K562 (cell line): ENCODE results near the gene SZT2. TPM values are rescaled to one million over a fixed set of nuclear protein-coding genes. Genes with fewer than 3 reads are reported as not detected.

ENCODE experiments used
- ATAC-seq: fragments of 200-7000 bp; cut with Tn5 transposase; 3 replicates; pipeline ENCODE4 v1.9.1; 2020; ENCODE audit warnings: moderate library complexity
- BruUV-seq: library from RNA; stranded (reverse); fragments of 400-500 nt; replicated peaks from 2 replicates; lab custom pipeline; 2021; lab: Mats Ljungman, UMichigan
- CTCF ChIA-PET: fragments of 300-600 bp; formaldehyde crosslinking; extraction: SDS; loops from one replicate; lab custom pipeline; 2021; ENCODE audit warnings: low intra/inter-chr PET ratio; lab: Yijun Ruan, JAX
- POLR2A ChIA-PET: fragments of 300-600, 350-650 bp; sonication (Branson Sonifier 250); formaldehyde crosslinking; extraction: SDS; loops from one replicate; lab custom pipeline; 2021; ENCODE audit warnings: antibody characterized with exemption, inconsistent platforms; lab: Yijun Ruan, JAX
- DNase-seq, 4 experiments: peaks; one replicate each; pipeline versions ENCODE4 v3.0.0 to v3.0.0-alpha.2; 2011 to 2018; ENCODE audit warnings: low spot score in 3 of 4, mixed read lengths in 3 of 4; ENCODE audit errors: extremely low read depth in 1 of 4
- FAIRE-seq: peaks from 2 replicates; lab custom pipeline; 2011; peaks lifted over from hg19 to GRCh38; lab: Jason Lieb, UNC
- H2AFZ ChIP-seq: 2 replicates; pipeline ENCODE4 v1.6.0; 2011; ENCODE audit warnings: low read depth, low read length, control low read depth, inconsistent platforms
- H3K27ac ChIP-seq: fragments of 200-600 bp; 3 replicates; pipeline ENCODE4 v1.8.0; 2011; ENCODE audit warnings: low read depth, mild to moderate bottlenecking, control low read depth, inconsistent platforms, low read length, moderate library complexity, mixed read lengths; ENCODE audit errors: extremely low read depth
- H3K27me3 ChIP-seq, 2 experiments: fragments of 300-600 bp in 1 of 2; 2 replicates in 1 of 2; 3 replicates in 1 of 2; pipeline versions ENCODE4 v1.6.0 to v1.8.0; 2011; ENCODE audit warnings: inconsistent platforms in 2 of 2, low read length in 2 of 2, mild to moderate bottlenecking in 1 of 2, mixed read lengths in 1 of 2, moderate library complexity in 1 of 2; ENCODE audit not compliant: control insufficient read depth in 2 of 2, insufficient read depth in 2 of 2
- H3K36me3 ChIP-seq: fragments of 300-600 bp; 3 replicates; pipeline ENCODE4 v1.8.0; 2011; ENCODE audit warnings: mild to moderate bottlenecking, low read length, inconsistent platforms; ENCODE audit not compliant: control insufficient read depth, insufficient read depth
- H3K4me1 ChIP-seq, 2 experiments: fragments of 200-600 bp in 1 of 2; replicated peaks in 1 of 2; 2 replicates in 1 of 2; 3 replicates in 1 of 2; pipeline versions ENCODE4 v1.5.1 to v1.8.0; 2011; ENCODE audit warnings: inconsistent platforms in 2 of 2, low read length in 2 of 2, mild to moderate bottlenecking in 1 of 2, mixed read lengths in 1 of 2, moderate library complexity in 1 of 2; ENCODE audit not compliant: control insufficient read depth in 2 of 2, insufficient read depth in 2 of 2
- H3K4me2 ChIP-seq: 2 replicates; pipeline ENCODE4 v1.6.1; 2011; ENCODE audit warnings: low read length, control low read depth, inconsistent platforms, mixed read lengths; ENCODE audit not compliant: insufficient read depth
- H3K4me3 ChIP-seq: fragments of 200-600 bp; sonication (generic), shearing (Covaris generic); 2 replicates; pipeline ENCODE4 v1.5.1; 2016; ENCODE audit warnings: control low read depth, inconsistent platforms
- H3K79me2 ChIP-seq: fragments of 200-600 bp; 3 replicates; pipeline ENCODE4 v1.8.0; 2011; ENCODE audit warnings: low read length, inconsistent platforms; ENCODE audit not compliant: control insufficient read depth, insufficient read depth
- H3K9ac ChIP-seq, 2 experiments: 2 replicates each; pipeline versions ENCODE4 v1.6.0 to v1.6.1; 2011; ENCODE audit warnings: low read depth in 2 of 2, low read length in 2 of 2, control low read depth in 1 of 2, inconsistent platforms in 1 of 2, mild to moderate bottlenecking in 1 of 2, mixed read lengths in 1 of 2; ENCODE audit not compliant: insufficient read depth in 1 of 2
- H3K9me1 ChIP-seq: one replicate; pipeline ENCODE4 v1.6.0; 2011; ENCODE audit warnings: inconsistent platforms, mild to moderate bottlenecking, low read length, moderate library complexity; ENCODE audit not compliant: control insufficient read depth, insufficient read depth
- H3K9me3 ChIP-seq: replicated peaks from 2 replicates; pipeline ENCODE4 v1.5.1; 2011; ENCODE audit warnings: low read depth, low read length, inconsistent platforms; ENCODE audit not compliant: control insufficient read depth, insufficient read depth
- H4K20me1 ChIP-seq: replicated peaks from 2 replicates; pipeline ENCODE4 v1.6.1; 2011; ENCODE audit warnings: low read length, inconsistent platforms, mixed read lengths; ENCODE audit not compliant: control insufficient read depth, insufficient read depth
- EZH2 ChIP-seq: IDR thresholded peaks from 2 replicates; pipeline ENCODE4 v1.6.1; 2012; ENCODE audit warnings: low read depth, mild to moderate bottlenecking, inconsistent platforms, low read length, borderline replicate concordance
- NCOA6 ChIP-seq: fragments of 450-650 bp; IDR thresholded peaks from 2 replicates; pipeline ENCODE4 v1.6.1; 2017; ENCODE audit warnings: mild to moderate bottlenecking
- NFE2 ChIP-seq: IDR thresholded peaks from 2 replicates; pipeline ENCODE4 v1.6.1; 2014; ENCODE audit warnings: antibody characterized with exemption, low read depth
- PCBP1 ChIP-seq: fragments of 200-400 bp; formaldehyde crosslinking; IDR thresholded peaks from 2 replicates; pipeline ENCODE4 v1.6.1; 2018; ENCODE audit warnings: mild to moderate bottlenecking, low read depth, low read length; ENCODE audit not compliant: poor library complexity, severe bottlenecking
- TEAD1 ChIP-seq, 2 experiments: fragments of 450-650 bp in 1 of 2; sonication (generic) in 1 of 2; formaldehyde crosslinking; IDR thresholded peaks; 2 replicates each; pipeline versions ENCODE4 v1.4.0 to v1.8.0; 2020 to 2022; ENCODE audit warnings: mild to moderate bottlenecking in 2 of 2, missing genetic modification reagents in 1 of 2
- ZNF184 ChIP-seq: sonication (generic); formaldehyde crosslinking; IDR thresholded peaks from 2 replicates; pipeline ENCODE4 v1.5.0; 2020; ENCODE audit warnings: missing genetic modification reagents
- ZNF24 ChIP-seq: fragments of 450-650 bp; IDR thresholded peaks from 2 replicates; pipeline ENCODE4 v1.6.1; 2016
- WGBS: fragments of 100-300 bp; shearing (Covaris generic); methylation state at CpG from one replicate; pipeline ENCODE4 v1.1.6; 2016; ENCODE audit warnings: low coverage, mixed read lengths; ENCODE audit not compliant: insufficient coverage; ENCODE audit errors: missing lambda C conversion rate; 5-methylcytosine and 5-hydroxymethylcytosine counted together
- in situ Hi-C: fragments of 300-500 bp; cut with MboI; formaldehyde crosslinking; loops from 4 replicates; pipeline ENCODE4 v1.15.0; 2018; ENCODE audit warnings: inconsistent platforms, mixed read lengths
- intact Hi-C: fragments of 100-400 bp; cut with micrococcal nuclease; formaldehyde crosslinking; loops from 2 replicates; pipeline ENCODE4 v1.14.2; 2022
- polyA plus RNA-seq, 8 experiments: library from polyadenylated mRNA; depleted of rRNA in 4 of 8; stranded (reverse) in 5 of 8; unstranded in 3 of 8; fragments of >200 nt; fragmentation: Nextera tagmentation in 2 of 8; fragmentation: Illumina TruSeq in 1 of 8; extraction: Ambion mirVana in 2 of 8; extraction: Trizol in 1 of 8; gene quantifications; 2 replicates each; pipeline versions ENCODE4 v1.2.1 to v1.2.3, GENCODE V29; 2011 to 2014; ENCODE audit warnings: inconsistent platforms in 1 of 8, missing spikeins in 1 of 8
- total RNA-seq, 7 experiments: library from RNA; depleted of rRNA in 6 of 7; stranded (reverse); fragments of >200 nt in 6 of 7; fragmentation: Illumina TruSeq in 2 of 7; extraction: Trizol in 2 of 7; gene quantifications; 2 replicates each; pipeline versions ENCODE4 v1.2.1 to v1.2.3, GENCODE V29; 2011 to 2021; ENCODE audit warnings: low replicate concordance in 1 of 7
- TF ChIP-seq, protein P1 (sequence below): fragments of 250-450 bp; sonication (Bioruptor Pico); IDR thresholded peaks from 2 replicates; pipeline ENCODE4 v1.8.0; 2021; ENCODE audit warnings: mild to moderate bottlenecking, moderate library complexity
- TF ChIP-seq, protein P2 (sequence below), 2 experiments: fragments of 450-650 bp; IDR thresholded peaks; 2 replicates each; pipeline ENCODE4 v1.6.1; 2018; ENCODE audit warnings: mild to moderate bottlenecking in 2 of 2, low read depth in 1 of 2; ENCODE audit not compliant: partially characterized antibody in 2 of 2
- TF ChIP-seq, protein P3 (sequence below): sonication (generic); formaldehyde crosslinking; IDR thresholded peaks from 2 replicates; pipeline ENCODE4 v1.8.0; 2022; ENCODE audit warnings: mild to moderate bottlenecking, missing genetic modification reagents
- TF ChIP-seq, protein P4 (sequence below): fragments of 250-450 bp; sonication (Bioruptor Pico); IDR thresholded peaks from 2 replicates; pipeline ENCODE4 v1.5.1; 2021; ENCODE audit warnings: mild to moderate bottlenecking

SZT2 gene
- total and polyA plus RNA-seq, 9 of the 15 experiments (the other 6 are each of a cell fraction or from before 2014, with no cell fraction given) = 0.88 to 31.0 (median 12.8) TPM

DNA sequence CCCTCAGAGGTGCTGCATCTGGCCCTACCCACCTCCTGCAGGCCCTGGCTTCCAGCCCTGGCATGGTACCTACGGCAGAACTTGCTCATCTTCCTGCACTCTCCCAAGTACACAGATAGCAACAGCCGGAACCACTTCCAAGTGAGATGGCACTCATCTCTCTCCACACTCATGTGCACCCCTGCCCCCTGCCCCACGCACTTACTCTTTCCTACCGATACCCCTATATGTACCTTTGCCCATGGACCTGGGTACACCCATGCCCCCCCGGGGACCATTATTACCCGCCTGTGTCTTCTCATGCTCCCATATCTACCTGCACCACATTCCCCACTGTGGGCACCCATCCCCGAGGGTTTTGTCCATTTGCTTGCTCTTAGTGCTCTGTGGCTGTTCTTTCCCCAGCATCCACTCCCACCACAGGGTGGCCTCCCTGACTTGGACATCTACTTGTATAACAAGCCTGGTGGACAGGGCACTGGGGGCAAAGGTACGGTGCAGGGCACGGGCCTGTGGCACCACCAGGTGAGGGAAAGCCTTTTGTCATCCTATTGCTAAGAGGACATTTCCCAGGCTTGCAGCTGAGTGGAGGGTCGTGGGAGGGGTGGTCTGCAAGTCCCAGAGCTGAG lies 49.4 kb downstream of the SZT2 start:
- H3K9ac ChIP-seq = 0 out of 4 replicates have a peak overlapping the region, but pooled peaks of 1 of the 2 experiments have one; percentile 21
- H3K4me1 ChIP-seq = no peaks in the 10 kb centered on the region
- TF ChIP-seq PCBP1 (no peak), TEAD1 (CRISPR knock-in tag; IDR thresholded peaks at IDR 0.05) (no peak), NCOA6 (no peak), ZNF184 (CRISPR knock-in tag) (no peak), ZNF24 (no peak), EZH2 (no peak), NFE2 (no peak)
- TF ChIP-seq, protein P1, sequence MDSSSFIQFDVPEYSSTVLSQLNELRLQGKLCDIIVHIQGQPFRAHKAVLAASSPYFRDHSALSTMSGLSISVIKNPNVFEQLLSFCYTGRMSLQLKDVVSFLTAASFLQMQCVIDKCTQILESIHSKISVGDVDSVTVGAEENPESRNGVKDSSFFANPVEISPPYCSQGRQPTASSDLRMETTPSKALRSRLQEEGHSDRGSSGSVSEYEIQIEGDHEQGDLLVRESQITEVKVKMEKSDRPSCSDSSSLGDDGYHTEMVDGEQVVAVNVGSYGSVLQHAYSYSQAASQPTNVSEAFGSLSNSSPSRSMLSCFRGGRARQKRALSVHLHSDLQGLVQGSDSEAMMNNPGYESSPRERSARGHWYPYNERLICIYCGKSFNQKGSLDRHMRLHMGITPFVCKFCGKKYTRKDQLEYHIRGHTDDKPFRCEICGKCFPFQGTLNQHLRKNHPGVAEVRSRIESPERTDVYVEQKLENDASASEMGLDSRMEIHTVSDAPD (CRISPR knock-in tag) = no peak
- TF ChIP-seq, protein P2, sequence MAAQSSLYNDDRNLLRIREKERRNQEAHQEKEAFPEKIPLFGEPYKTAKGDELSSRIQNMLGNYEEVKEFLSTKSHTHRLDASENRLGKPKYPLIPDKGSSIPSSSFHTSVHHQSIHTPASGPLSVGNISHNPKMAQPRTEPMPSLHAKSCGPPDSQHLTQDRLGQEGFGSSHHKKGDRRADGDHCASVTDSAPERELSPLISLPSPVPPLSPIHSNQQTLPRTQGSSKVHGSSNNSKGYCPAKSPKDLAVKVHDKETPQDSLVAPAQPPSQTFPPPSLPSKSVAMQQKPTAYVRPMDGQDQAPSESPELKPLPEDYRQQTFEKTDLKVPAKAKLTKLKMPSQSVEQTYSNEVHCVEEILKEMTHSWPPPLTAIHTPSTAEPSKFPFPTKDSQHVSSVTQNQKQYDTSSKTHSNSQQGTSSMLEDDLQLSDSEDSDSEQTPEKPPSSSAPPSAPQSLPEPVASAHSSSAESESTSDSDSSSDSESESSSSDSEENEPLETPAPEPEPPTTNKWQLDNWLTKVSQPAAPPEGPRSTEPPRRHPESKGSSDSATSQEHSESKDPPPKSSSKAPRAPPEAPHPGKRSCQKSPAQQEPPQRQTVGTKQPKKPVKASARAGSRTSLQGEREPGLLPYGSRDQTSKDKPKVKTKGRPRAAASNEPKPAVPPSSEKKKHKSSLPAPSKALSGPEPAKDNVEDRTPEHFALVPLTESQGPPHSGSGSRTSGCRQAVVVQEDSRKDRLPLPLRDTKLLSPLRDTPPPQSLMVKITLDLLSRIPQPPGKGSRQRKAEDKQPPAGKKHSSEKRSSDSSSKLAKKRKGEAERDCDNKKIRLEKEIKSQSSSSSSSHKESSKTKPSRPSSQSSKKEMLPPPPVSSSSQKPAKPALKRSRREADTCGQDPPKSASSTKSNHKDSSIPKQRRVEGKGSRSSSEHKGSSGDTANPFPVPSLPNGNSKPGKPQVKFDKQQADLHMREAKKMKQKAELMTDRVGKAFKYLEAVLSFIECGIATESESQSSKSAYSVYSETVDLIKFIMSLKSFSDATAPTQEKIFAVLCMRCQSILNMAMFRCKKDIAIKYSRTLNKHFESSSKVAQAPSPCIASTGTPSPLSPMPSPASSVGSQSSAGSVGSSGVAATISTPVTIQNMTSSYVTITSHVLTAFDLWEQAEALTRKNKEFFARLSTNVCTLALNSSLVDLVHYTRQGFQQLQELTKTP (IDR thresholded peaks at IDR 0.05; ENCODE audit: low read depth in 1 of 2, partially characterized antibody in 2 of 2) = no peak
- TF ChIP-seq, protein P3, sequence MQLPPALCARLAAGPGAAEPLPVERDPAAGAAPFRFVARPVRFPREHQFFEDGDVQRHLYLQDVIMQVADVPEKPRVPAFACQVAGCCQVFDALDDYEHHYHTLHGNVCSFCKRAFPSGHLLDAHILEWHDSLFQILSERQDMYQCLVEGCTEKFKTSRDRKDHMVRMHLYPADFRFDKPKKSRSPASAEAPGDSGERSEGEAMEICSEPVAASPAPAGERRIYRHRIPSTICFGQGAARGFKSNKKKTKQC (CRISPR knock-in tag) = no peak
- TF ChIP-seq, protein P4, sequence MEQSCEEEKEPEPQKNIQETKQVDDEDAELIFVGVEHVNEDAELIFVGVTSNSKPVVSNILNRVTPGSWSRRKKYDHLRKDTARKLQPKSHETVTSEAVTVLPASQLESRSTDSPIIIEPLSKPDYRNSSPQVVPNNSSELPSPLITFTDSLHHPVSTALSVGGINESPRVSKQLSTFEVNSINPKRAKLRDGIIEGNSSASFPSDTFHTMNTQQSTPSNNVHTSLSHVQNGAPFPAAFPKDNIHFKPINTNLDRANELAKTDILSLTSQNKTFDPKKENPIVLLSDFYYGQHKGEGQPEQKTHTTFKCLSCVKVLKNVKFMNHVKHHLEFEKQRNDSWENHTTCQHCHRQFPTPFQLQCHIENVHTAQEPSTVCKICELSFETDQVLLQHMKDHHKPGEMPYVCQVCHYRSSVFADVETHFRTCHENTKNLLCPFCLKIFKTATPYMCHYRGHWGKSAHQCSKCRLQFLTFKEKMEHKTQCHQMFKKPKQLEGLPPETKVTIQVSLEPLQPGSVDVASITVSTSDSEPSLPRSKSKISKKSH = no peak
- H2AFZ ChIP-seq = no peak overlapping the region
- H3K9me1 ChIP-seq = no peaks in the 10 kb centered on the region
- BruUV-seq = no TSS peak
- H3K9me3 ChIP-seq = no peaks in the 10 kb centered on the region
- ChIA-PET CTCF (no interaction called here), POLR2A (interaction anchor here (1.3 kb wide), 1 partner anchor 15 kb away, joined by 3 read pairs; no protein-coding TSS in a partner anchor)
- DNase-seq (no peak), ATAC-seq (no peak), FAIRE-seq (no peak)
- no peaks in the 10 kb centered on the region for H4K20me1 ChIP-seq
- in situ Hi-C loops = no loop called here
- 65% methylated on average over 10 of the region's 10 CpGs for WGBS
- intact Hi-C loops = no loop called here
- no peak overlapping the region for H3K4me2 ChIP-seq
- H3K79me2 ChIP-seq = no peaks in the 10 kb centered on the region
- peaks cover 33% of the 10 kb centered on the region; the same call in 2 of the 3 replicates for H3K36me3 ChIP-seq
- H3K4me3 ChIP-seq = no peak overlapping the region
- H3K27me3 ChIP-seq = no peaks in the 10 kb centered on the region
- no peak overlapping the region for H3K27ac ChIP-seq
